SK-N-MC (cell line): ENCODE data around the gene LRRFIP1.
A peak's percentile ranks its signal among the peaks of the same experiment; 100 is the strongest.
"Not testable (repeated sequence)": the region's sequence is repeated elsewhere in the genome, so short reads cannot be mapped to it uniquely, and the experiment has no call there.

Experiments used
- DNase-seq: peaks from one replicate; pipeline ENCODE4 v3.0.0-alpha.2; 2011; ENCODE audit warnings: low read depth, low spot score
- H3K27ac ChIP-seq: fragments of 200-600 bp; sonication (generic); 2 replicates; pipeline ENCODE4 v1.5.1; 2016; ENCODE audit warnings: mixed run types
- H3K36me3 ChIP-seq: fragments of 200-600 bp; sonication (generic); 2 replicates; pipeline ENCODE4 v1.6.1; 2017; ENCODE audit warnings: antibody characterized with exemption, low read length, mixed read lengths; ENCODE audit not compliant: insufficient read depth
- H3K4me3 ChIP-seq: fragments of 200-600 bp; sonication (generic); 2 replicates; pipeline ENCODE4 v1.5.1; 2016
- H3K9ac ChIP-seq: fragments of 200-600 bp; sonication (generic); 2 replicates; pipeline ENCODE4 v1.8.0; 2017; ENCODE audit warnings: mixed run types, mixed read lengths; ENCODE audit not compliant: insufficient read length
- H3K9me3 ChIP-seq: fragments of 200-600 bp; sonication (generic); 2 replicates; pipeline ENCODE4 v1.6.1; 2017; ENCODE audit warnings: low read depth, mild to moderate bottlenecking, antibody characterized with exemption, low read length, moderate library complexity, mixed read lengths
- EZH2 ChIP-seq: fragments of 200-600 bp; sonication (generic); IDR thresholded peaks from one replicate; pipeline ENCODE4 v1.6.1; 2017; ENCODE audit warnings: antibody characterized with exemption
- FOXP2 ChIP-seq: optimal IDR thresholded peaks from 2 replicates; pipeline ENCODE3; 2011; ENCODE audit warnings: mild to moderate bottlenecking, moderate library complexity; ENCODE audit not compliant: insufficient read depth; ENCODE audit errors: extremely low read length, control extremely low read depth
- POLR2AphosphoS5 ChIP-seq: IDR thresholded peaks from 2 replicates; pipeline ENCODE4 v1.6.1; 2012; ENCODE audit warnings: mild to moderate bottlenecking, low read depth, low read length, borderline replicate concordance

LRRFIP1 gene

DNA sequence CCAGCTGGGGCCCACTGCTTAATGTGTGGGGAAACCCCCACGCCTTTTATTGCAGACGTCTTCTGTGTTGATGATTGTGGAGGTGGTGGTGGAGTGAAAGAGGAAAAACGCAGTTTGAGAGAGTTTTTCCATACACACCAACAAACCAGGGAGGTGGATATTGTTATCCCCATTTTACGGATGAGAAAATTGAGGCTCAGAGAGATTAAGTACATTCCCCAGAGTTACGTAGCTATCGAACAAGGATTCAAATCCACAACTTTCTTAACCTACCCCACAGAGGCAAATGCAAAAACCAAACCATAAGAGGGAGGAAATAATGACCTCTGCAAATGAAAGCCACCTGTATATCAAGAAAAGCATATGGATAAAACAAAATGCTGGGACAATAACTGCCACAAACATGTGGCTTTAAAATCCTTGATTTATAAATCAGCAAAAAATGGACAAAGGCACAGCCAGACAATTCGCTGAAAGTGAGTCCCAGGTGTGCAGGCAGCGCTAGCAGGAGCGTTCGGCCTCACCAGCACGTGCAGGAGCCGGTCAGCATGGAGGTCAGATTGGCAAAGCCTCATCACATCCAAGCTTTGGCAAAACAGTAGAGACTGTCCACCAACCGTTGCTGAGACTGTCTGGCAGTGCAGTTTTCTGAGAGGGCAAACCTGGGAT, 24.2 kb upstream of the LRRFIP1 start:
- no peak for DNase-seq
- H3K4me3 ChIP-seq = peak overlapping the region; percentile 37
- H3K27ac ChIP-seq = no peak overlapping the region
- no peaks in the 10 kb centered on the region for H3K36me3 ChIP-seq
- no peaks in the 10 kb centered on the region for H3K9me3 ChIP-seq
- TF ChIP-seq FOXP2 (peak; percentile 70), POLR2AphosphoS5 (no peak)
- no peak overlapping the region for H3K9ac ChIP-seq

DNA sequence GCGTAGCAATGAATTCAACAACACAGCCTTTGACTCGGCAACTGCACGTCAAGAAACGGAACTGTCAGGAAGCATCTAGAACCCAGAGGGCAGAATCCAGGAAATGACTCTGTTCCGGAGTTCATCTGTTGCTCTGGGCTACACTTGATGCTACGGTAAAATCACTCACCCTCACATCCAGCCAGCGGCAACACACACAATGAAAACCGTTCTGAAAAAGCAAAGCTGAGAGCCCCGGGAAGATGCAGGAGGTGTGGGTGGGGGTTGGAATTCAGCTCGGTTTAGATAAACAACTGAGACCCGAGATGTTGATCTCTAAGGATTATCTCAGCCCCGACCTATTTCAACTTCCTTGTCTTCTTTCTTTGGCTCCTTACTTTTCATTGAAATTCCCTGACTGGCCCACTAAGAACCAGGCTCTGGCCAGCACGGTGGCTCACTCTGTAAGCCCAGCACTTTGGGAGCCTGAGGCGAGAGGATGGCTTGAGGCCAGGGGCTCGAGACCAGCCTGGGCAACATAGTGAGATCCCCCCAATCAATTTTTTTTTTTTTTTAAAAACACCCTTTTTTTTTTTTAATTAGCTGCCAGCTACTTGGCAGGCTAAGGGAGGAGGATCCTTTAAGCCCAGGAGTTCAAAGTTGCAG, 23.5 kb upstream of the LRRFIP1 start:
- H3K27ac ChIP-seq = no peak overlapping the region
- no peak for TF ChIP-seq EZH2
- no peak for TF ChIP-seq FOXP2
- no peak; the same call in 1 of the 2 replicates for TF ChIP-seq POLR2AphosphoS5

DNA sequence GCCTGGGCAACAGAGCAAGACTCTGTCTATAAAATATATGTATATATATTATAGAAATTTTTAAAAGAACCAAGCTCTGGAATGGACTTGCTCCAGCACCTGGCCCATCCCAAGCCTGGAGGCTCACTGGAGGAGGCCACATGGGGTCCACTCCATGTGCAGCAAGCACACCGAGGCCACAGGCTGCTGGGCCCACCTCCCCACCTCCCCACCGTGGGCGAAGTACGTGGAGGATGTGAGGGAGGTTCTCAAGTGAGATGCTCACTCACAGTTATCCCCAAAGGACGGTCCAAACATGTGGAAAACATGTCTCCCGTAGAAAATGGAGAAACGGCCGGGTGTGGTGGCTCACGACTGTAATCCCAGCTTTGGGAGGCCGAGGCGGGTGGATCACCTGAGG, 23.0 kb upstream of the LRRFIP1 start:
- TF ChIP-seq FOXP2 (no peak), POLR2AphosphoS5 (no peak)
- no peak overlapping the region for H3K27ac ChIP-seq

More for the DNA sequence above, 23.5 kb upstream of the LRRFIP1 start:
- no peaks in the 10 kb centered on the region for H3K36me3 ChIP-seq
- H3K4me3 ChIP-seq = peak overlapping the region; percentile 37
- no peak overlapping the region for H3K9ac ChIP-seq
- peak; percentile 76 for DNase-seq
- H3K9me3 ChIP-seq = no peaks in the 10 kb centered on the region

DNA sequence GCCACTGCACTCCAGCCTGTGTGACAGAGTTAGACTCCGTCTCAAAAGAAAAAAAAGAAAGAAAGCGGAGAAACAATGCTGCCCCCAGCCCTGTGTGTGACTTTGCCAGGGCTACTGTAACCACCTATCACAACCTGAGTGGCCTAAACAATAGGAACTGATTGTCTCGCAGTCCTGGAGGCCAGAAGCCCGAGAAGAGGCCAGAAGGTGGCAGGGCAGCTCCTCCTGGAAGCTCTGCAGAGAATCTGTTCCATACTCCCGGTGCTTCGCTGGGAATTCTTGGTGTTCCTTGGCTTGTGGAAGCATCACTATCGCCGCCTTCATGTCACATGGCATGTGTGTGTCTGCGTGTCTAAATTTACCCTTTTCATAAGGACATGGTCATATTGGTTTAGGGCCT, 22.4 kb upstream of the LRRFIP1 start:
- no peak for TF ChIP-seq EZH2
- TF ChIP-seq FOXP2 = no peak
- TF ChIP-seq POLR2AphosphoS5 = no peak
- Histone ChIP-seq H3K4me3 (no peak overlapping the region), H3K27ac (no peak overlapping the region), H3K9me3 (no peaks in the 10 kb centered on the region), H3K9ac (no peak overlapping the region), H3K36me3 (no peaks in the 10 kb centered on the region)
- no peak for DNase-seq

More for the DNA sequence above, 23.0 kb upstream of the LRRFIP1 start:
- Histone ChIP-seq H3K36me3 (no peaks in the 10 kb centered on the region), H3K4me3 (no peak overlapping the region), H3K9me3 (no peaks in the 10 kb centered on the region), H3K9ac (no peak overlapping the region)
- no peak for DNase-seq

DNA sequence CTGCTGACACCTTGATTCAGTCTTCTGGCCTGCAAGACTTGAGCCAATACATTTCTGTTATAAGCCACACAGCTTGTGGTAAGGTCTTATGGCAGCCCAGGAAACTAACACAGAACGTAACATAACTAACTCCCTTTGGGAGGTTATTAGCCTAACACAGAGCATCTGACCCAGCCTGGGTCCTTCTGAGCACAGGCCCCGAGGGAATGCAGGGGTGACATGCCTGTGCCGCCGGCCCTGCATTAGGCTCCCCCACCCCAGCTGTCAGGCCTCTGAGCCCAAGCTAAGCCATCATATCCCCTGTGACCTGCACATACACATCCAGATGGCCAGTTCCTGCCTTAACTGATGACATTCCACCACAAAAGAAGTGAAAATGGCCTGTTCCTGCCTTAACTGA, 20.9 kb upstream of the LRRFIP1 start:
- not testable (repeated sequence) for DNase-seq, H3K27ac ChIP-seq, H3K9me3 ChIP-seq, H3K4me3 ChIP-seq, H3K36me3 ChIP-seq, H3K9ac ChIP-seq

DNA sequence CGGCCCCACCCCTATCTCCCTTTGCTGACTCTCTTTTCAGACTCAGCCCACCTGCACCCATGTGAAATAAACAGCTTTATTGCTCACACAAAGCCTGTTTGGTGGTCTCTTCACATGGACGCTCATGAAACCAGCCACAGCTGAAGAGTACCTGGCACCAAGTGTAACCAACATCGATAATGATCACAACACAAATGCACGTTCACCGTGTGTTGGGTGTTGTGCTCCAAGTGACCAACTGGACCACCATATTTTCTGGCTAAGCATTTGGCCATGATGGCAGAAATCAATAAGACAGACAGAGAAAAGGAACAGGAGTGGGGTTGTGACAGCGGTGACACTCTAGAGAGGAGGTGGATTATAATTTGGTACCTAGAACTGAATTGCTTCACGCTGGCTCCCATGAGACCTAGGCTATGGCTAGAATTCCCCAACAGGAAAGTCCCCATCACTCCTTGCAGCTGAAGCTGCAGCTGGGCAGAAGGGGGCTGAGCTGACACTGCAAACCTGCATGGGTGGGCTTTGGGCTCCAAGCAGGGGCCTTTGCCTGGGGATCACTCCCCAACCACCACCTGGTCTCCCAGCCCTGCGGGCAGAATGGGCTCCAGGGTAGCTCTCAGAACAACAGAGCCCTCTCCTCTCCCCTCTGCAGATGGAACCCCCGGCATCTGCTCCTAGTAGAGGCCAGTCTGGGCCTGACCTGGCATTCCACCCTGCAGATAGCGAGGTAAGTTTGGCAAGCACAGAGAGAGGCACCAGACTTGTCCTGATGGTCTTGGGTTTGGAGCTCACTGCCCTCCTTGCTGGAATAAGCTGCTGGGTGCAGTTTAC, 14.6 kb upstream of the LRRFIP1 start:
- H3K9me3 ChIP-seq = no peaks in the 10 kb centered on the region
- no peak overlapping the region for H3K4me3 ChIP-seq
- TF ChIP-seq POLR2AphosphoS5 (no peak), FOXP2 (no peak), EZH2 (no peak)
- DNase-seq = no peak
- H3K9ac ChIP-seq = no peak overlapping the region
- no peak overlapping the region for H3K27ac ChIP-seq
- H3K36me3 ChIP-seq = no peaks in the 10 kb centered on the region

DNA sequence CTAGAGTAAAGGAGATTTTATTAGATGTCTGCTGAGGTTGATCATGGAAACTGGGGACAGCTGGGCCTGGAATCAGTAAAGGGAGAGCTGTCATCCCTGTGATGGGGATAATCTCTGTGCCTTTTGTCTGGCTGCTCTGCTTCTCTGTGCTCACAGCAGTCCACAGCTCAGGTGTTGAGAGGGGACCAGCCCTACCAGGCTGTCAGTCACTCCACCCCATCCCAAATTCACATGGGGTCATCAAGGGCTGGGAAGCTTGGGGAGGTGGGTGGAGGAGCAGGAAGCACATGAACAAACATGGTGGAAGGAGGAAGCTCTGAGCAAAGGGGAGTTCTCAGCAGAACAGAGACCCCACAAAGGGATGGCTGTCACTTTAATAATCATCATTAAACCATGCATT, 13.7 kb upstream of the LRRFIP1 start:
- H3K9ac ChIP-seq = no peak overlapping the region
- no peaks in the 10 kb centered on the region for H3K9me3 ChIP-seq
- DNase-seq = no peak
- no peak overlapping the region for H3K27ac ChIP-seq
- no peaks in the 10 kb centered on the region for H3K36me3 ChIP-seq
- TF ChIP-seq FOXP2 (no peak), EZH2 (no peak), POLR2AphosphoS5 (no peak)
- H3K4me3 ChIP-seq = no peak overlapping the region

DNA sequence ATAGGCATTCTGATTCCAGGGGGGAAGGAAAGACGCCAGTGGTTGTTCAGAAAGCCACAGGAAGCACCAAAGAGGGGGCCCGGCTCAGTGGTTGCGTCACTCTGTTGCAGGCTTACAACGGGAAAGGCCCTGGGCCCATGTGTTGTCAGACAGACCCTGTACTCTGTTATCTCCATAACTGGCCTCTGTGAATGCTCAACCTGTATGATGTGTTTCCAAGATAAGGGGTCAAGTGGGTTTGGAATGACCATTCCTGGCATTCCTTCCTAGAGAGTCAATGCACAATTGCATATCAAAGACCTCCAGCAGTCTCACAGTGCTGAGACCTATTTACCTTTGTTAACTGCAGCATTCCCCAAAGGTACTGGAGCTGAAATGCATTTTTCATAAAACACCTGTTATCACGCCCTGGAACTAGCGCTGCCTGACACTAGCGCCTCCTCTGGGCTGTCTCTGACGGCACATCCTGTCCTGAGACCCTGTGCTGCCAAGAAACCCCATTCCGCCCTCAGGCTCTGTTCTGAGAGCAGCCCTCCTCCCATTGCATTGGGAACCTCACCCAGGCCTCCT, 13.2 kb upstream of the LRRFIP1 start:
- H3K9me3 ChIP-seq = no peaks in the 10 kb centered on the region
- DNase-seq = no peak
- H3K36me3 ChIP-seq = no peaks in the 10 kb centered on the region
- no peak overlapping the region for H3K27ac ChIP-seq
- TF ChIP-seq POLR2AphosphoS5 (no peak), EZH2 (no peak)
- H3K9ac ChIP-seq = no peak overlapping the region
- no peak overlapping the region for H3K4me3 ChIP-seq
